Suprapubic skin (tissue), 4 donors: ENCODE data around the gene TAC4.

ENCODE experiments used
- EP300 ChIP-seq: sonication (generic); formaldehyde crosslinking; IDR thresholded peaks from one replicate; pipeline ENCODE4 v1.6.1; 2017; ENCODE audit warnings: antibody characterized with exemption
- POLR2A ChIP-seq, 2 donors: fragments of 450-650 bp; IDR thresholded peaks; one replicate each; pipeline ENCODE4 v1.6.1; 2017; ENCODE audit warnings: antibody characterized with exemption in 2 of 2, mild to moderate bottlenecking in 2 of 2, moderate library complexity in 2 of 2
- POLR2AphosphoS5 ChIP-seq, 3 donors: sonication (generic); formaldehyde crosslinking; IDR thresholded peaks; one replicate each; pipeline ENCODE4 v1.6.1; 2017; ENCODE audit warnings: antibody characterized with exemption in 3 of 3
- TF ChIP-seq, protein P1 (sequence below), 2 donors: fragments of 200-600 bp in 1 of 2; fragments of 450-650 bp in 1 of 2; sonication (generic) in 1 of 2; IDR thresholded peaks; one replicate each; pipeline ENCODE4 v1.5.1; 2016 to 2019; ENCODE audit warnings: antibody characterized with exemption in 2 of 2, mild to moderate bottlenecking in 1 of 2, moderate library complexity in 1 of 2

DNA sequence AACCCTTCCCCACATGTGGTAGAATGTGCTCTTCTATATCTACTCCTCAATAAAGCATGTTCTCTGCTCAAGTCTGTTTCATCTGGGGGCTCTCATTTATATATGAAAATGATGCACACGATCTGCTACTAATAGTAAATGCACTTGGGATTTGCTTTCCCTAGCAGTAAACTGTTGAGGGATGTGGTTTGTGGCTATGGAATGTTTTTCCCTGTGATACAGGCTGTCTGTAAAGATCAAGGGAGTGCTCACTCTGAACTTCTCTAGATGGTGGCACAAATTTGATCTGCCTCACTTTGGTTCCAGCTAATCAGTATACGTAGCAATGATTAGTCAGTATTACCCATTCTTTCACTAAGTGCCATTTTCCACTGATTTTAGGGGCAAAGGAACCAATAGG lies 18.8 kb downstream of the TAC4 start:
- TF ChIP-seq, protein P1, sequence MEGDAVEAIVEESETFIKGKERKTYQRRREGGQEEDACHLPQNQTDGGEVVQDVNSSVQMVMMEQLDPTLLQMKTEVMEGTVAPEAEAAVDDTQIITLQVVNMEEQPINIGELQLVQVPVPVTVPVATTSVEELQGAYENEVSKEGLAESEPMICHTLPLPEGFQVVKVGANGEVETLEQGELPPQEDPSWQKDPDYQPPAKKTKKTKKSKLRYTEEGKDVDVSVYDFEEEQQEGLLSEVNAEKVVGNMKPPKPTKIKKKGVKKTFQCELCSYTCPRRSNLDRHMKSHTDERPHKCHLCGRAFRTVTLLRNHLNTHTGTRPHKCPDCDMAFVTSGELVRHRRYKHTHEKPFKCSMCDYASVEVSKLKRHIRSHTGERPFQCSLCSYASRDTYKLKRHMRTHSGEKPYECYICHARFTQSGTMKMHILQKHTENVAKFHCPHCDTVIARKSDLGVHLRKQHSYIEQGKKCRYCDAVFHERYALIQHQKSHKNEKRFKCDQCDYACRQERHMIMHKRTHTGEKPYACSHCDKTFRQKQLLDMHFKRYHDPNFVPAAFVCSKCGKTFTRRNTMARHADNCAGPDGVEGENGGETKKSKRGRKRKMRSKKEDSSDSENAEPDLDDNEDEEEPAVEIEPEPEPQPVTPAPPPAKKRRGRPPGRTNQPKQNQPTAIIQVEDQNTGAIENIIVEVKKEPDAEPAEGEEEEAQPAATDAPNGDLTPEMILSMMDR (IDR thresholded peaks at IDR 0.05), result no peak
- no peak for TF ChIP-seq EP300
- TF ChIP-seq POLR2A (IDR thresholded peaks at IDR 0.05), result no peak
- TF ChIP-seq POLR2AphosphoS5 (IDR thresholded peaks at IDR 0.05), result no peak
